Measurements from ENCODE around the gene HERPUD2. TPM values are rescaled to one million over a fixed set of nuclear protein-coding genes. Genes with fewer than 3 reads are reported as not detected.

Gene HERPUD2
- total and polyA plus RNA-seq, 11 donors, result 6.4 to 26.3 (median 16.5) TPM

GRCh38 chr7:35619863-35620262 is 75.1 kb downstream of the HERPUD2 start:
- H3K27me3 ChIP-seq, result no peaks in the 10 kb centered on the region
- intact Hi-C loops (cut with DNase I), result loop anchor here (5.0 to 10.0 kb wide), 6 partner anchors 83 to 545 kb away; no protein-coding TSS in a partner anchor
- H3K4me1 ChIP-seq, result peaks cover 0 to 9% (median 4%) of the 10 kb centered on the region in 12 donors
- no peak overlapping the region for H3K27ac ChIP-seq
- no peak for DNase-seq
- H3K4me3 ChIP-seq, result no peak overlapping the region
- H3K36me3 ChIP-seq, result no peaks in the 10 kb centered on the region
- TF ChIP-seq POLR2A (IDR thresholded peaks at IDR 0.05) (no peak), CTCF (IDR thresholded peaks at IDR 0.05) (no peak)
- no peak for ATAC-seq
- H3K9me3 ChIP-seq, result no peaks in the 10 kb centered on the region
- WGBS, 4 donors, result 90 to 100% (median 95%) methylated on average over 1 of the region's 1 CpG

- intact Hi-C loops (cut with DNase I), result no loop called here
- no peak overlapping the region for H3K4me3 ChIP-seq
- H3K27ac ChIP-seq, result no peak overlapping the region
- H3K36me3 ChIP-seq, result no peaks in the 10 kb centered on the region
- DNase-seq (no peak), ATAC-seq (no peak)
- TF ChIP-seq CTCF (IDR thresholded peaks at IDR 0.05) (no peak), POLR2A (IDR thresholded peaks at IDR 0.05) (no peak)
- 34 to 58% (median 38%) methylated on average over 3 of the region's 3 CpGs for WGBS, 4 donors
- no peaks in the 10 kb centered on the region for H3K27me3 ChIP-seq
- H3K9me3 ChIP-seq, result no peaks in the 10 kb centered on the region
- H3K4me1 ChIP-seq, result no peaks in the 10 kb centered on the region
Measured at GRCh38 chr7:35617041-35617440, 77.9 kb downstream of the HERPUD2 start.

- H3K4me1 ChIP-seq, result no peaks in the 10 kb centered on the region
- H3K27me3 ChIP-seq, result no peaks in the 10 kb centered on the region
- ATAC-seq (no peak), DNase-seq (no peak)
- intact Hi-C loops (cut with DNase I), result no loop called here
- no peaks in the 10 kb centered on the region for H3K9me3 ChIP-seq
- TF ChIP-seq CTCF (IDR thresholded peaks at IDR 0.05) (no peak), POLR2A (IDR thresholded peaks at IDR 0.05) (no peak)
- 83 to 100% (median 92%) methylated on average over 2 of the region's 2 CpGs for WGBS, 4 donors
- no peaks in the 10 kb centered on the region for H3K36me3 ChIP-seq
- H3K27ac ChIP-seq, result no peak overlapping the region
- no peak overlapping the region for H3K4me3 ChIP-seq
Measured at GRCh38 chr7:35613150-35613549, 81.8 kb downstream of the HERPUD2 start.

GRCh38 chr7:35605760-35606159 is 89.2 kb downstream of the HERPUD2 start:
- Histone ChIP-seq H3K9me3 (no peaks in the 10 kb centered on the region), H3K27ac (no peak overlapping the region), H3K4me1 (peaks cover 0 to 8% (median 0%) of the 10 kb centered on the region in 12 donors), H3K36me3 (no peaks in the 10 kb centered on the region), H3K4me3 (no peak overlapping the region), H3K27me3 (no peaks in the 10 kb centered on the region)
- intact Hi-C loops (cut with DNase I), result no loop called here
- DNase-seq, result no peak
- no peak for TF ChIP-seq POLR2A (IDR thresholded peaks at IDR 0.05)
- ATAC-seq, result peak in 2 of 4 donors; percentile 47 to 61
- 21 to 37% (median 22%) methylated on average over 1 of the region's 1 CpG for WGBS, 4 donors

- intact Hi-C loops (cut with DNase I), result no loop called here
- Histone ChIP-seq H3K36me3 (no peaks in the 10 kb centered on the region), H3K27ac (no peak overlapping the region), H3K9me3 (no peaks in the 10 kb centered on the region), H3K4me1 (peaks cover 0 to 8% (median 0%) of the 10 kb centered on the region in 12 donors), H3K4me3 (no peak overlapping the region), H3K27me3 (no peaks in the 10 kb centered on the region)
- DNase-seq, result no peak
- TF ChIP-seq CTCF (IDR thresholded peaks at IDR 0.05) (no peak), POLR2A (IDR thresholded peaks at IDR 0.05) (no peak)
- peak in 2 of 4 donors; percentile 32 to 46 for ATAC-seq
Measured at GRCh38 chr7:35604595-35604994, 90.3 kb downstream of the HERPUD2 start.

Measured in heart left ventricle (tissue), 16 donors.